ENCODE data around the gene FAM186B. TPM values are rescaled to one million over a fixed set of nuclear protein-coding genes. Genes with fewer than 3 reads are reported as not detected.

The FAM186B gene
- total and polyA plus RNA-seq, 2 of the 13 experiments (the other 11 are each of a cell fraction or from before 2014, with no cell fraction given) = 0.07 to 0.20 TPM

GRCh38 chr12:49567611-49568441 is 37.6 kb downstream of the FAM186B start, which contains the start of gene MCRS1 (continued):
- TF ChIP-seq CENPBD1 (CRISPR knock-in tag; IDR thresholded peaks at IDR 0.05; ENCODE audit: borderline replicate concordance, low read depth) (no peak; the same call in 1 of the 2 replicates), SMAD1 (CRISPR knock-in tag; IDR thresholded peaks at IDR 0.05; ENCODE audit: borderline replicate concordance, low read depth) (no peak), ZNF713 (CRISPR knock-in tag; IDR thresholded peaks at IDR 0.05) (0 out of 2 replicates have a peak, but pooled peaks have one; percentile 60), ZNF597 (CRISPR knock-in tag; IDR thresholded peaks at IDR 0.05) (no peak), ZBTB10 (CRISPR knock-in tag; IDR thresholded peaks at IDR 0.05; ENCODE audit: borderline replicate concordance) (peak; percentile 100), ZNF598 (CRISPR knock-in tag; IDR thresholded peaks at IDR 0.05; ENCODE audit: borderline replicate concordance) (no peak; the same call in none of the 2 replicates), NFATC3 (CRISPR knock-in tag; IDR thresholded peaks at IDR 0.05) (no peak), HOXA7 (CRISPR knock-in tag; IDR thresholded peaks at IDR 0.05) (no peak), ATF7-NPFF (CRISPR knock-in tag; IDR thresholded peaks at IDR 0.05; ENCODE audit: low read depth) (0 out of 2 replicates have a peak, but pooled peaks have one; percentile 1), ATF5 (CRISPR knock-in tag; IDR thresholded peaks at IDR 0.05; ENCODE audit: low read depth) (no peak), ZNF567 (CRISPR knock-in tag; IDR thresholded peaks at IDR 0.05; ENCODE audit: borderline replicate concordance) (peak; percentile 78; the same call in 1 of the 2 replicates), ZSCAN29 (CRISPR knock-in tag; conservative IDR thresholded peaks at IDR 0.05) (no peak), KLF16 (CRISPR knock-in tag; IDR thresholded peaks at IDR 0.05) (peak in 1 of 2 experiments; percentile 89; a peak in 2 of 4 replicates), NFKBIZ (CRISPR knock-in tag; IDR thresholded peaks at IDR 0.05) (peak; percentile 50; the same call in 1 of the 2 replicates), ARNTL (CRISPR knock-in tag; IDR thresholded peaks at IDR 0.05) (no peak), ZNF44 (CRISPR knock-in tag; IDR thresholded peaks at IDR 0.05) (no peak; the same call in 1 of the 2 replicates), ZNF430 (CRISPR knock-in tag; IDR thresholded peaks at IDR 0.05) (no peak; the same call in 1 of the 2 replicates), ZNF549 (CRISPR knock-in tag; IDR thresholded peaks at IDR 0.05) (no peak), ARNT (IDR thresholded peaks at IDR 0.05) (no peak), SMAD3 (CRISPR knock-in tag; IDR thresholded peaks at IDR 0.05) (peak; percentile 55; the same call in 1 of the 2 replicates), ZBTB20 (CRISPR knock-in tag; IDR thresholded peaks at IDR 0.05; ENCODE audit: borderline replicate concordance, low read depth) (no peak; the same call in 1 of the 2 replicates), POLR2G (IDR thresholded peaks at IDR 0.05; ENCODE audit: low read depth, low read length) (peak; percentile 96), SRSF4 (IDR thresholded peaks at IDR 0.05; ENCODE audit: low read depth, low read length, poor library complexity, severe bottlenecking) (no peak), ATF7 (IDR thresholded peaks at IDR 0.05) (no peak), ATF7 (CRISPR knock-in tag; IDR thresholded peaks at IDR 0.05) (no peak)
